ENCODE measurements around the gene TGFB3. TPM values are rescaled to one million over a fixed set of nuclear protein-coding genes. Genes with fewer than 3 reads are reported as not detected.

The TGFB3 gene
- total RNA-seq, 5 donors from 2014 or later (not counting 1 experiment from before 2014, with no cell fraction given) = 6.4 to 9.6 (median 8.8) TPM

GRCh38 chr14:75990297-75990696 is 8.5 kb upstream of the TGFB3 start:
- Mint-ChIP-seq H3K27ac (no peak overlapping the region), H3K4me1 (peaks cover 12 to 15% (median 14%) of the 10 kb centered on the region in 3 donors), H3K27me3 (no peaks in the 10 kb centered on the region), H3K36me3 (peaks cover 46% of the 10 kb centered on the region), H3K4me3 (no peak overlapping the region), H3K9me3 (no peaks in the 10 kb centered on the region)
- Histone ChIP-seq H3K9me3 (no peaks in the 10 kb centered on the region), H3K36me3 (ENCODE audit: control insufficient read depth in 2 of 2, extremely low read depth in 1 of 2, insufficient read depth in 1 of 2, low read length in 1 of 2) (peaks cover 0 to 9% of the 10 kb centered on the region in 2 donors), H3K4me1 (ENCODE audit: control insufficient read depth in 1 of 2, extremely low read depth in 1 of 2, insufficient read depth in 2 of 2, low read length in 2 of 2) (peaks cover 0 to 11% of the 10 kb centered on the region in 2 experiments), H3K4me3 (ENCODE audit: control insufficient read depth in 1 of 2, extremely low read depth in 1 of 2, low read length in 1 of 2) (no peak overlapping the region), H3K27me3 (replicated peaks in 1 of 2; ENCODE audit: control insufficient read depth in 2 of 2, extremely low read depth in 1 of 2, insufficient read depth in 2 of 2, low read length in 1 of 2) (no peaks in the 10 kb centered on the region), H3K27ac (ENCODE audit: low read length) (no peak overlapping the region)
- 100% methylated on average over 1 of the region's 4 CpGs for WGBS (ENCODE audit: insufficient coverage)
- ATAC-seq (replicated peaks in 1 of 4) (no peak), DNase-seq (no peak)
- CTCF ChIA-PET = interaction anchor here in 1 of 2 donors (0.6 kb wide), 1 partner anchor 341 kb away, joined by 5 read pairs; no protein-coding TSS in a partner anchor
- POLR2A ChIA-PET = interaction anchor here in 1 of 2 donors (0.5 kb wide), 1 partner anchor 192 kb away, joined by 5 read pairs; no protein-coding TSS in a partner anchor

- Histone ChIP-seq H3K27ac (ENCODE audit: low read length) (no peak overlapping the region), H3K36me3 (ENCODE audit: control insufficient read depth in 2 of 2, extremely low read depth in 1 of 2, insufficient read depth in 1 of 2, low read length in 1 of 2) (peaks cover 0 to 9% of the 10 kb centered on the region in 2 donors), H3K4me3 (ENCODE audit: control insufficient read depth in 1 of 2, extremely low read depth in 1 of 2, low read length in 1 of 2) (no peak overlapping the region), H3K9me3 (no peaks in the 10 kb centered on the region), H3K4me1 (ENCODE audit: control insufficient read depth in 1 of 2, extremely low read depth in 1 of 2, insufficient read depth in 2 of 2, low read length in 2 of 2) (peaks cover 0 to 12% of the 10 kb centered on the region in 2 experiments), H3K27me3 (replicated peaks in 1 of 2; ENCODE audit: control insufficient read depth in 2 of 2, extremely low read depth in 1 of 2, insufficient read depth in 2 of 2, low read length in 1 of 2) (no peaks in the 10 kb centered on the region)
- Mint-ChIP-seq H3K36me3 (peaks cover 34% of the 10 kb centered on the region), H3K4me1 (peaks cover 15 to 19% (median 18%) of the 10 kb centered on the region in 3 donors), H3K4me3 (no peak overlapping the region), H3K27ac (no peak overlapping the region), H3K9me3 (no peaks in the 10 kb centered on the region), H3K27me3 (no peaks in the 10 kb centered on the region)
- DNase-seq (no peak), ATAC-seq (replicated peaks in 1 of 4) (no peak)
- ChIA-PET POLR2A (no interaction called here), CTCF (no interaction called here)
- WGBS (ENCODE audit: insufficient coverage) = 96% methylated on average over 5 of the region's 6 CpGs
Measured at GRCh38 chr14:75989134-75989533, 7.3 kb upstream of the TGFB3 start.

- H3K4me3 ChIP-seq (ENCODE audit: control insufficient read depth in 1 of 2, extremely low read depth in 1 of 2, low read length in 1 of 2) = no peak overlapping the region
- peaks cover 20% of the 10 kb centered on the region for H3K36me3 Mint-ChIP-seq
- POLR2A ChIA-PET = no interaction called here
- peaks cover 0 to 9% of the 10 kb centered on the region in 2 donors for H3K36me3 ChIP-seq (ENCODE audit: control insufficient read depth in 2 of 2, extremely low read depth in 1 of 2, insufficient read depth in 1 of 2, low read length in 1 of 2)
- DNase-seq (no peak), ATAC-seq (replicated peaks in 1 of 4) (no peak)
- H3K27ac ChIP-seq (ENCODE audit: low read length) = no peak overlapping the region
- H3K4me1 ChIP-seq (ENCODE audit: control insufficient read depth in 1 of 2, extremely low read depth in 1 of 2, insufficient read depth in 2 of 2, low read length in 2 of 2) = peaks cover 0 to 18% of the 10 kb centered on the region in 2 experiments
- no peaks in the 10 kb centered on the region for H3K27me3 Mint-ChIP-seq
- CTCF ChIA-PET = interaction anchor here in 1 of 2 donors (1.4 kb wide), 1 partner anchor 81 kb away, joined by 3 read pairs; no protein-coding TSS in a partner anchor
- no peaks in the 10 kb centered on the region for H3K9me3 Mint-ChIP-seq
- H3K4me1 Mint-ChIP-seq = peaks cover 18 to 20% (median 18%) of the 10 kb centered on the region in 3 donors
- H3K27me3 ChIP-seq (replicated peaks in 1 of 2; ENCODE audit: control insufficient read depth in 2 of 2, extremely low read depth in 1 of 2, insufficient read depth in 2 of 2, low read length in 1 of 2) = no peaks in the 10 kb centered on the region
- whole genome bisulfite sequencing (ENCODE audit: insufficient coverage) = 83% methylated on average over 1 of the region's 3 CpGs
- H3K27ac Mint-ChIP-seq = no peak overlapping the region
- peak overlapping the region in 2 of 3 donors; percentile 17 to 89 for H3K4me3 Mint-ChIP-seq
- H3K9me3 ChIP-seq = no peaks in the 10 kb centered on the region
Measured at GRCh38 chr14:75987201-75987970, 5.6 kb upstream of the TGFB3 start.

GRCh38 chr14:75986439-75986765 is 4.6 kb upstream of the TGFB3 start:
- Histone ChIP-seq H3K36me3 (ENCODE audit: control insufficient read depth in 2 of 2, extremely low read depth in 1 of 2, insufficient read depth in 1 of 2, low read length in 1 of 2) (peaks cover 0 to 5% of the 10 kb centered on the region in 2 donors), H3K4me3 (ENCODE audit: control insufficient read depth in 1 of 2, extremely low read depth in 1 of 2, low read length in 1 of 2) (peak overlapping the region; percentile 74 to 77), H3K4me1 (ENCODE audit: control insufficient read depth in 1 of 2, extremely low read depth in 1 of 2, insufficient read depth in 2 of 2, low read length in 2 of 2) (peaks cover under 1 to 24% of the 10 kb centered on the region in 2 experiments), H3K27ac (ENCODE audit: low read length) (no peak overlapping the region), H3K27me3 (replicated peaks in 1 of 2; ENCODE audit: control insufficient read depth in 2 of 2, extremely low read depth in 1 of 2, insufficient read depth in 2 of 2, low read length in 1 of 2) (no peaks in the 10 kb centered on the region), H3K9me3 (no peaks in the 10 kb centered on the region)
- Mint-ChIP-seq H3K27me3 (no peaks in the 10 kb centered on the region), H3K27ac (no peak overlapping the region), H3K9me3 (no peaks in the 10 kb centered on the region), H3K36me3 (peaks cover 12% of the 10 kb centered on the region), H3K4me1 (peaks cover 24 to 26% (median 25%) of the 10 kb centered on the region in 3 donors), H3K4me3 (peak overlapping the region; percentile 85 to 89 (median 87))
- ATAC-seq (replicated peaks in 1 of 4) = no peak
- no CpG with 5 or more reads among the region's 6 CpGs for WGBS (ENCODE audit: insufficient coverage)
- ChIA-PET POLR2A (no interaction called here), CTCF (interaction anchor here (0.6 to 6.4 kb wide), 5 partner anchors 80 to 1527 kb away, joined by 3 to 67 read pairs (median 3); no protein-coding TSS in a partner anchor)
- no peak for DNase-seq

- ChIA-PET POLR2A (interaction anchor here (0.6 kb wide), 2 partner anchors 8 to 1219 kb away, joined by 3 to 8 read pairs; no protein-coding TSS in a partner anchor), CTCF (interaction anchor here (0.5 to 6.4 kb wide), 9 partner anchors 78 to 1527 kb away, joined by 3 to 67 read pairs (median 3); partner anchors contain the start of genes ERG28 (in 1 of the 2), GPATCH2L (in 1 of the 2) and TTLL5 (in 1 of the 2))
- DNase-seq (peak; percentile 83 to 98 (median 92)), ATAC-seq (replicated peaks in 1 of 4) (peak; percentile 71 to 77 (median 73))
- under 1% methylated on average over 46 of the region's 52 CpGs for WGBS (ENCODE audit: insufficient coverage)
- peaks cover 0 to 5% of the 10 kb centered on the region in 2 donors for H3K36me3 ChIP-seq (ENCODE audit: control insufficient read depth in 2 of 2, extremely low read depth in 1 of 2, insufficient read depth in 1 of 2, low read length in 1 of 2)
- Mint-ChIP-seq H3K27me3 (no peaks in the 10 kb centered on the region), H3K27ac (peak within 1 kb of the TSS; percentile 27 to 72), H3K36me3 (peaks cover 12% of the 10 kb centered on the region), H3K4me1 (peaks cover 29 to 32% (median 31%) of the 10 kb centered on the region in 3 donors), H3K4me3 (peak within 1 kb of the TSS; percentile 85 to 89 (median 87)), H3K9me3 (no peaks in the 10 kb centered on the region)
- H3K4me3 ChIP-seq (ENCODE audit: control insufficient read depth in 1 of 2, extremely low read depth in 1 of 2, low read length in 1 of 2) = peak within 1 kb of the TSS; percentile 74 to 77
- peak within 1 kb of the TSS; percentile 50 for H3K27ac ChIP-seq (ENCODE audit: low read length)
- no peaks in the 10 kb centered on the region for H3K9me3 ChIP-seq
- no peaks in the 10 kb centered on the region for H3K27me3 ChIP-seq (replicated peaks in 1 of 2; ENCODE audit: control insufficient read depth in 2 of 2, extremely low read depth in 1 of 2, insufficient read depth in 2 of 2, low read length in 1 of 2)
- peaks cover 3 to 30% of the 10 kb centered on the region in 2 experiments for H3K4me1 ChIP-seq (ENCODE audit: control insufficient read depth in 1 of 2, extremely low read depth in 1 of 2, insufficient read depth in 2 of 2, low read length in 2 of 2)
Measured at GRCh38 chr14:75985618-75986438, 4.0 kb upstream of the TGFB3 start, which contains the start of gene IFT43. Gene IFT43 (plus strand): TSS chr14:75985763. CDS start chr14:75985787, 24 bp downstream.

- no peaks in the 10 kb centered on the region for H3K27me3 Mint-ChIP-seq
- no peak overlapping the region for H3K27ac ChIP-seq (ENCODE audit: low read length)
- ChIA-PET POLR2A (no interaction called here), CTCF (interaction anchor here (1.1 to 6.4 kb wide), 3 partner anchors 79 to 275 kb away, joined by 3 to 67 read pairs (median 6); no protein-coding TSS in a partner anchor)
- no peaks in the 10 kb centered on the region for H3K9me3 ChIP-seq
- no peaks in the 10 kb centered on the region for H3K9me3 Mint-ChIP-seq
- H3K4me3 ChIP-seq (ENCODE audit: control insufficient read depth in 1 of 2, extremely low read depth in 1 of 2, low read length in 1 of 2) = no peak overlapping the region
- WGBS (ENCODE audit: insufficient coverage) = no CpG with 5 or more reads among the region's 2 CpGs
- peaks cover 4% of the 10 kb centered on the region for H3K36me3 Mint-ChIP-seq
- DNase-seq = no peak
- H3K4me1 Mint-ChIP-seq = peaks cover 39 to 42% (median 39%) of the 10 kb centered on the region in 3 donors
- H3K4me3 Mint-ChIP-seq = peak overlapping the region; percentile 85 to 89 (median 87)
- no peak overlapping the region for H3K27ac Mint-ChIP-seq
- no peaks in the 10 kb centered on the region for H3K27me3 ChIP-seq (replicated peaks in 1 of 2; ENCODE audit: control insufficient read depth in 2 of 2, extremely low read depth in 1 of 2, insufficient read depth in 2 of 2, low read length in 1 of 2)
- ATAC-seq (replicated peaks in 1 of 4) = no peak
- H3K4me1 ChIP-seq (ENCODE audit: control insufficient read depth in 1 of 2, extremely low read depth in 1 of 2, insufficient read depth in 2 of 2, low read length in 2 of 2) = peaks cover 3 to 32% of the 10 kb centered on the region in 2 experiments
- H3K36me3 ChIP-seq (ENCODE audit: control insufficient read depth in 2 of 2, extremely low read depth in 1 of 2, insufficient read depth in 1 of 2, low read length in 1 of 2) = no peaks in the 10 kb centered on the region
Measured at GRCh38 chr14:75984674-75985073, 2.9 kb upstream of the TGFB3 start.

Data from T-cell (primary cell).